HUES64 (cell line): ENCODE measurements around the gene CELSR2.

ENCODE experiments used
- H3K27ac ChIP-seq: 2 replicates; pipeline ENCODE4 v1.7.0; 2013; ENCODE audit warnings: low read depth, low read length, inconsistent platforms
- H3K27me3 ChIP-seq: 2 replicates; pipeline ENCODE4 v1.6.1; 2013; ENCODE audit warnings: mild to moderate bottlenecking, low read length; ENCODE audit not compliant: insufficient read depth
- H3K36me3 ChIP-seq: 2 replicates; pipeline ENCODE4 v1.6.1; 2013; ENCODE audit warnings: mild to moderate bottlenecking, low read length; ENCODE audit not compliant: insufficient read depth
- H3K4me1 ChIP-seq: 2 replicates; pipeline ENCODE4 v1.6.1; 2013; ENCODE audit warnings: mild to moderate bottlenecking, low read length, moderate library complexity; ENCODE audit not compliant: insufficient read depth
- H3K4me3 ChIP-seq: 2 replicates; pipeline ENCODE4 v1.5.1; 2013; ENCODE audit warnings: mild to moderate bottlenecking, low read length, moderate library complexity
- H3K9ac ChIP-seq: 2 replicates; pipeline ENCODE4 v1.6.1; 2013; ENCODE audit warnings: mild to moderate bottlenecking, low read depth, low read length
- H3K9me3 ChIP-seq: 2 replicates; pipeline ENCODE4 v1.6.1; 2013; ENCODE audit warnings: low read depth, low read length; ENCODE audit not compliant: insufficient read depth
- WGBS: fragments of 150-250, 120-280 bp; methylation state at CpG from one replicate; pipeline ENCODE4 v1.1.7; 2013; ENCODE audit warnings: missing lambda C conversion rate; 5-methylcytosine and 5-hydroxymethylcytosine counted together

The CELSR2 gene

GRCh38 chr1:109267743-109268300 lies 18.5 kb downstream of the CELSR2 start:
- H3K36me3 ChIP-seq = peaks cover 47% of the 10 kb centered on the region
- WGBS = 96% methylated on average over 17 of the region's 17 CpGs

GRCh38 chr1:109268431-109269211 lies 19.3 kb downstream of the CELSR2 start:
- Histone ChIP-seq H3K27me3 (no peaks in the 10 kb centered on the region), H3K4me1 (no peaks in the 10 kb centered on the region; the same call in 1 of the 2 replicates), H3K27ac (no peak overlapping the region), H3K36me3 (peaks cover 47% of the 10 kb centered on the region), H3K9ac (no peak overlapping the region), H3K9me3 (no peaks in the 10 kb centered on the region), H3K4me3 (no peak overlapping the region)
- 97% methylated on average over 29 of the region's 29 CpGs for WGBS

More at GRCh38 chr1:109267743-109268300, 18.5 kb downstream of the CELSR2 start:
- Histone ChIP-seq H3K4me3 (no peak overlapping the region), H3K9ac (no peak overlapping the region), H3K27ac (no peak overlapping the region), H3K4me1 (no peaks in the 10 kb centered on the region), H3K9me3 (no peaks in the 10 kb centered on the region), H3K27me3 (no peaks in the 10 kb centered on the region)

- H3K27ac ChIP-seq = no peak overlapping the region
- no peak overlapping the region for H3K9ac ChIP-seq
- peaks cover 47% of the 10 kb centered on the region for H3K36me3 ChIP-seq
- no peaks in the 10 kb centered on the region for H3K9me3 ChIP-seq
- H3K27me3 ChIP-seq = no peaks in the 10 kb centered on the region
- peaks cover 6% of the 10 kb centered on the region for H3K4me1 ChIP-seq
- H3K4me3 ChIP-seq = no peak overlapping the region
- WGBS = 95% methylated on average over 33 of the region's 33 CpGs
Observed at GRCh38 chr1:109269212-109269980, 20.1 kb downstream of the CELSR2 start.

GRCh38 chr1:109269981-109270622 lies 20.8 kb downstream of the CELSR2 start:
- 92% methylated on average over 17 of the region's 17 CpGs for WGBS
- H3K9me3 ChIP-seq = no peaks in the 10 kb centered on the region
- H3K4me3 ChIP-seq = no peak overlapping the region

GRCh38 chr1:109270623-109271317 lies 21.4 kb downstream of the CELSR2 start:
- Histone ChIP-seq H3K9me3 (no peaks in the 10 kb centered on the region), H3K9ac (no peak overlapping the region), H3K27ac (no peak overlapping the region), H3K4me1 (peaks cover 19% of the 10 kb centered on the region), H3K27me3 (no peaks in the 10 kb centered on the region), H3K36me3 (peaks cover 34% of the 10 kb centered on the region), H3K4me3 (no peak overlapping the region)
- 97% methylated on average over 20 of the region's 20 CpGs for WGBS

More at GRCh38 chr1:109269981-109270622, 20.8 kb downstream of the CELSR2 start:
- Histone ChIP-seq H3K27ac (no peak overlapping the region), H3K4me1 (peaks cover 13% of the 10 kb centered on the region), H3K36me3 (peaks cover 41% of the 10 kb centered on the region), H3K27me3 (no peaks in the 10 kb centered on the region), H3K9ac (no peak overlapping the region)

GRCh38 chr1:109271458-109271857 lies 22.1 kb downstream of the CELSR2 start:
- no peak overlapping the region for H3K9ac ChIP-seq
- 94% methylated on average over 5 of the region's 6 CpGs for WGBS
- peaks cover 29% of the 10 kb centered on the region for H3K36me3 ChIP-seq
- no peaks in the 10 kb centered on the region for H3K9me3 ChIP-seq
- H3K27ac ChIP-seq = no peak overlapping the region
- H3K27me3 ChIP-seq = no peaks in the 10 kb centered on the region
- H3K4me1 ChIP-seq = peaks cover 23% of the 10 kb centered on the region
- no peak overlapping the region for H3K4me3 ChIP-seq

- no peak overlapping the region for H3K4me3 ChIP-seq
- no peak overlapping the region for H3K27ac ChIP-seq
- no peaks in the 10 kb centered on the region for H3K27me3 ChIP-seq
- H3K4me1 ChIP-seq = peaks cover 24% of the 10 kb centered on the region
- H3K9me3 ChIP-seq = no peaks in the 10 kb centered on the region
- H3K9ac ChIP-seq = no peak overlapping the region
- H3K36me3 ChIP-seq = peaks cover 29% of the 10 kb centered on the region
- 96% methylated on average over 13 of the region's 13 CpGs for WGBS
Observed at GRCh38 chr1:109272021-109272799, 22.9 kb downstream of the CELSR2 start.

- peaks cover 26% of the 10 kb centered on the region for H3K4me1 ChIP-seq
- H3K27ac ChIP-seq = no peak overlapping the region
- no peak overlapping the region for H3K9ac ChIP-seq
- 89% methylated on average over 15 of the region's 16 CpGs for WGBS
- no peak overlapping the region for H3K4me3 ChIP-seq
- no peaks in the 10 kb centered on the region for H3K9me3 ChIP-seq
- peaks cover 25% of the 10 kb centered on the region for H3K36me3 ChIP-seq
- no peaks in the 10 kb centered on the region for H3K27me3 ChIP-seq
Observed at GRCh38 chr1:109272831-109273547, 23.6 kb downstream of the CELSR2 start.

GRCh38 chr1:109273570-109274288 lies 24.4 kb downstream of the CELSR2 start:
- Histone ChIP-seq H3K27ac (no peak overlapping the region; the same call in 1 of the 2 replicates), H3K4me3 (no peak overlapping the region), H3K27me3 (no peaks in the 10 kb centered on the region), H3K36me3 (peaks cover 25% of the 10 kb centered on the region), H3K4me1 (peaks cover 26% of the 10 kb centered on the region), H3K9ac (peak overlapping the region; percentile 34; the same call in 1 of the 2 replicates), H3K9me3 (no peaks in the 10 kb centered on the region)
- WGBS = 78% methylated on average over 30 of the region's 30 CpGs
